RWPE2 (cell line): Measurements from ENCODE around the gene MYO1F.

Source experiments
- ATAC-seq: fragments of 200-7000 bp; cut with Tn5 transposase; 3 replicates; pipeline ENCODE4 v1.9.1; 2021; ENCODE audit warnings: low read depth
- DNase-seq: peaks from one replicate; pipeline ENCODE4 v3.0.0-alpha.2; 2020; ENCODE audit warnings: low spot score
- H3K27ac ChIP-seq: fragments of 450-650 bp; 2 replicates; pipeline ENCODE4 v1.5.1; 2017; ENCODE audit warnings: mild to moderate bottlenecking; ENCODE audit not compliant: poor library complexity, severe bottlenecking
- H3K27me3 ChIP-seq: fragments of 250-450 bp; sonication (Bioruptor Pico); 2 replicates; pipeline ENCODE4 v1.5.1; 2021; ENCODE audit warnings: mild to moderate bottlenecking, moderate library complexity; ENCODE audit not compliant: insufficient read depth, poor library complexity, severe bottlenecking
- H3K36me3 ChIP-seq: fragments of 250-450 bp; sonication (Bioruptor Pico); 2 replicates; pipeline ENCODE4 v1.5.1; 2020; ENCODE audit warnings: low read depth, mild to moderate bottlenecking, moderate library complexity
- H3K4me1 ChIP-seq: fragments of 250-450 bp; sonication (Bioruptor Pico); 2 replicates; pipeline ENCODE4 v1.5.1; 2021; ENCODE audit warnings: mild to moderate bottlenecking, moderate library complexity; ENCODE audit not compliant: insufficient read depth, poor library complexity, severe bottlenecking
- H3K4me3 ChIP-seq: fragments of 250-450 bp; sonication (Bioruptor Pico); 2 replicates; pipeline ENCODE4 v1.5.1; 2021; ENCODE audit warnings: mild to moderate bottlenecking, moderate library complexity; ENCODE audit not compliant: severe bottlenecking
- H3K9me3 ChIP-seq: fragments of 250-450 bp; sonication (Bioruptor Pico); 2 replicates; pipeline ENCODE4 v1.5.1; 2021; ENCODE audit warnings: mild to moderate bottlenecking, moderate library complexity; ENCODE audit not compliant: severe bottlenecking
- CTCF ChIP-seq: fragments of 450-650 bp; IDR thresholded peaks from one replicate; pipeline ENCODE4 v1.5.1; 2017; ENCODE audit warnings: mild to moderate bottlenecking, moderate library complexity; ENCODE audit not compliant: poor library complexity, severe bottlenecking

Gene MYO1F

GRCh38 chr19:8616861-8617260 is 39.6 kb upstream of the MYO1F start:
- Histone ChIP-seq H3K36me3 (no peaks in the 10 kb centered on the region), H3K27ac (no peak overlapping the region), H3K4me3 (no peak overlapping the region), H3K9me3 (no peaks in the 10 kb centered on the region), H3K27me3 (no peaks in the 10 kb centered on the region), H3K4me1 (no peaks in the 10 kb centered on the region)
- ATAC-seq (no peak), DNase-seq (no peak)
- TF ChIP-seq CTCF, result no peak

GRCh38 chr19:8615813-8616596 is 38.8 kb upstream of the MYO1F start:
- Histone ChIP-seq H3K27me3 (no peaks in the 10 kb centered on the region), H3K9me3 (no peaks in the 10 kb centered on the region), H3K4me1 (no peaks in the 10 kb centered on the region), H3K36me3 (no peaks in the 10 kb centered on the region), H3K27ac (no peak overlapping the region), H3K4me3 (no peak overlapping the region)
- TF ChIP-seq CTCF, result peak; percentile 73
- ATAC-seq, result no peak
- DNase-seq, result no peak

- no peaks in the 10 kb centered on the region for H3K9me3 ChIP-seq
- H3K4me3 ChIP-seq, result no peak overlapping the region
- no peak for ATAC-seq
- no peaks in the 10 kb centered on the region for H3K27me3 ChIP-seq
- TF ChIP-seq CTCF, result no peak
- H3K36me3 ChIP-seq, result no peaks in the 10 kb centered on the region
- DNase-seq, result no peak
- H3K4me1 ChIP-seq, result no peaks in the 10 kb centered on the region
- H3K27ac ChIP-seq, result no peak overlapping the region
Observed at GRCh38 chr19:8615024-8615423, 37.8 kb upstream of the MYO1F start.

- Histone ChIP-seq H3K27ac (no peak overlapping the region), H3K27me3 (peaks cover under 1% of the 10 kb centered on the region), H3K4me3 (no peak overlapping the region), H3K36me3 (no peaks in the 10 kb centered on the region), H3K4me1 (no peaks in the 10 kb centered on the region), H3K9me3 (no peaks in the 10 kb centered on the region)
- TF ChIP-seq CTCF, result no peak
- no peak for ATAC-seq
- DNase-seq, result no peak
Observed at GRCh38 chr19:8614455-8614854, 37.2 kb upstream of the MYO1F start.

GRCh38 chr19:8612807-8613171 is 35.5 kb upstream of the MYO1F start:
- no peaks in the 10 kb centered on the region for H3K4me1 ChIP-seq
- DNase-seq, result no peak
- no peak for ATAC-seq
- TF ChIP-seq CTCF, result no peak
- no peak overlapping the region for H3K27ac ChIP-seq
- H3K9me3 ChIP-seq, result no peaks in the 10 kb centered on the region
- H3K4me3 ChIP-seq, result no peak overlapping the region
- no peaks in the 10 kb centered on the region for H3K36me3 ChIP-seq
- H3K27me3 ChIP-seq, result peaks cover 5% of the 10 kb centered on the region
